Peyer's patch (tissue), 4 donors: Measurements from ENCODE around the gene WBP2.

Experiments
- POLR2A ChIP-seq, 2 donors: fragments of 450-650 bp; IDR thresholded peaks; one replicate each; pipeline ENCODE4 v1.5.1; 2017; ENCODE audit warnings: antibody characterized with exemption in 2 of 2, mild to moderate bottlenecking in 2 of 2, moderate library complexity in 2 of 2
- TF ChIP-seq, protein P1 (sequence below), 6 experiments: fragments of 450-650 bp in 4 of 6; fragments of 200-600 bp in 2 of 6; sonication (generic) in 1 of 6; IDR thresholded peaks; one replicate each; pipeline ENCODE4 v1.5.1; 2017 to 2019; ENCODE audit warnings: antibody characterized with exemption in 6 of 6, mild to moderate bottlenecking in 3 of 6, moderate library complexity in 1 of 6

GRCh38 chr17:75813081-75814020, 41.8 kb downstream of the WBP2 start:
- TF ChIP-seq, protein P1, sequence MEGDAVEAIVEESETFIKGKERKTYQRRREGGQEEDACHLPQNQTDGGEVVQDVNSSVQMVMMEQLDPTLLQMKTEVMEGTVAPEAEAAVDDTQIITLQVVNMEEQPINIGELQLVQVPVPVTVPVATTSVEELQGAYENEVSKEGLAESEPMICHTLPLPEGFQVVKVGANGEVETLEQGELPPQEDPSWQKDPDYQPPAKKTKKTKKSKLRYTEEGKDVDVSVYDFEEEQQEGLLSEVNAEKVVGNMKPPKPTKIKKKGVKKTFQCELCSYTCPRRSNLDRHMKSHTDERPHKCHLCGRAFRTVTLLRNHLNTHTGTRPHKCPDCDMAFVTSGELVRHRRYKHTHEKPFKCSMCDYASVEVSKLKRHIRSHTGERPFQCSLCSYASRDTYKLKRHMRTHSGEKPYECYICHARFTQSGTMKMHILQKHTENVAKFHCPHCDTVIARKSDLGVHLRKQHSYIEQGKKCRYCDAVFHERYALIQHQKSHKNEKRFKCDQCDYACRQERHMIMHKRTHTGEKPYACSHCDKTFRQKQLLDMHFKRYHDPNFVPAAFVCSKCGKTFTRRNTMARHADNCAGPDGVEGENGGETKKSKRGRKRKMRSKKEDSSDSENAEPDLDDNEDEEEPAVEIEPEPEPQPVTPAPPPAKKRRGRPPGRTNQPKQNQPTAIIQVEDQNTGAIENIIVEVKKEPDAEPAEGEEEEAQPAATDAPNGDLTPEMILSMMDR (IDR thresholded peaks at IDR 0.05), result no peak
- TF ChIP-seq POLR2A (IDR thresholded peaks at IDR 0.05), result no peak
